Activated naive CD4-positive, alpha-beta T cell treated with anti-CD3 and anti-CD28 coated beads, Interleukin-2, amount 50 U/mL, for 24 hours (primary cell): ENCODE results near the gene CDC42BPB.

Source experiments
- H3K27ac Mint-ChIP-seq: one replicate; pipeline ENCODE4 v1.8.0; 2021; ENCODE audit warnings: mild to moderate bottlenecking, mixed read lengths
- H3K27me3 Mint-ChIP-seq: one replicate; pipeline ENCODE4 v1.8.0; 2021; ENCODE audit warnings: mixed read lengths
- H3K36me3 Mint-ChIP-seq: one replicate; pipeline ENCODE4 v1.8.0; 2021; ENCODE audit warnings: mixed read lengths
- H3K4me1 Mint-ChIP-seq: one replicate; pipeline ENCODE4 v1.8.0; 2021; ENCODE audit warnings: mixed read lengths
- H3K4me3 Mint-ChIP-seq: one replicate; pipeline ENCODE4 v1.8.0; 2021; ENCODE audit warnings: mild to moderate bottlenecking, mixed read lengths
- H3K9me3 Mint-ChIP-seq: one replicate; pipeline ENCODE4 v1.8.0; 2021; ENCODE audit warnings: mixed read lengths

CDC42BPB gene, protein sequence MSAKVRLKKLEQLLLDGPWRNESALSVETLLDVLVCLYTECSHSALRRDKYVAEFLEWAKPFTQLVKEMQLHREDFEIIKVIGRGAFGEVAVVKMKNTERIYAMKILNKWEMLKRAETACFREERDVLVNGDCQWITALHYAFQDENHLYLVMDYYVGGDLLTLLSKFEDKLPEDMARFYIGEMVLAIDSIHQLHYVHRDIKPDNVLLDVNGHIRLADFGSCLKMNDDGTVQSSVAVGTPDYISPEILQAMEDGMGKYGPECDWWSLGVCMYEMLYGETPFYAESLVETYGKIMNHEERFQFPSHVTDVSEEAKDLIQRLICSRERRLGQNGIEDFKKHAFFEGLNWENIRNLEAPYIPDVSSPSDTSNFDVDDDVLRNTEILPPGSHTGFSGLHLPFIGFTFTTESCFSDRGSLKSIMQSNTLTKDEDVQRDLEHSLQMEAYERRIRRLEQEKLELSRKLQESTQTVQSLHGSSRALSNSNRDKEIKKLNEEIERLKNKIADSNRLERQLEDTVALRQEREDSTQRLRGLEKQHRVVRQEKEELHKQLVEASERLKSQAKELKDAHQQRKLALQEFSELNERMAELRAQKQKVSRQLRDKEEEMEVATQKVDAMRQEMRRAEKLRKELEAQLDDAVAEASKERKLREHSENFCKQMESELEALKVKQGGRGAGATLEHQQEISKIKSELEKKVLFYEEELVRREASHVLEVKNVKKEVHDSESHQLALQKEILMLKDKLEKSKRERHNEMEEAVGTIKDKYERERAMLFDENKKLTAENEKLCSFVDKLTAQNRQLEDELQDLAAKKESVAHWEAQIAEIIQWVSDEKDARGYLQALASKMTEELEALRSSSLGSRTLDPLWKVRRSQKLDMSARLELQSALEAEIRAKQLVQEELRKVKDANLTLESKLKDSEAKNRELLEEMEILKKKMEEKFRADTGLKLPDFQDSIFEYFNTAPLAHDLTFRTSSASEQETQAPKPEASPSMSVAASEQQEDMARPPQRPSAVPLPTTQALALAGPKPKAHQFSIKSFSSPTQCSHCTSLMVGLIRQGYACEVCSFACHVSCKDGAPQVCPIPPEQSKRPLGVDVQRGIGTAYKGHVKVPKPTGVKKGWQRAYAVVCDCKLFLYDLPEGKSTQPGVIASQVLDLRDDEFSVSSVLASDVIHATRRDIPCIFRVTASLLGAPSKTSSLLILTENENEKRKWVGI (N-terminal part only)

DNA sequence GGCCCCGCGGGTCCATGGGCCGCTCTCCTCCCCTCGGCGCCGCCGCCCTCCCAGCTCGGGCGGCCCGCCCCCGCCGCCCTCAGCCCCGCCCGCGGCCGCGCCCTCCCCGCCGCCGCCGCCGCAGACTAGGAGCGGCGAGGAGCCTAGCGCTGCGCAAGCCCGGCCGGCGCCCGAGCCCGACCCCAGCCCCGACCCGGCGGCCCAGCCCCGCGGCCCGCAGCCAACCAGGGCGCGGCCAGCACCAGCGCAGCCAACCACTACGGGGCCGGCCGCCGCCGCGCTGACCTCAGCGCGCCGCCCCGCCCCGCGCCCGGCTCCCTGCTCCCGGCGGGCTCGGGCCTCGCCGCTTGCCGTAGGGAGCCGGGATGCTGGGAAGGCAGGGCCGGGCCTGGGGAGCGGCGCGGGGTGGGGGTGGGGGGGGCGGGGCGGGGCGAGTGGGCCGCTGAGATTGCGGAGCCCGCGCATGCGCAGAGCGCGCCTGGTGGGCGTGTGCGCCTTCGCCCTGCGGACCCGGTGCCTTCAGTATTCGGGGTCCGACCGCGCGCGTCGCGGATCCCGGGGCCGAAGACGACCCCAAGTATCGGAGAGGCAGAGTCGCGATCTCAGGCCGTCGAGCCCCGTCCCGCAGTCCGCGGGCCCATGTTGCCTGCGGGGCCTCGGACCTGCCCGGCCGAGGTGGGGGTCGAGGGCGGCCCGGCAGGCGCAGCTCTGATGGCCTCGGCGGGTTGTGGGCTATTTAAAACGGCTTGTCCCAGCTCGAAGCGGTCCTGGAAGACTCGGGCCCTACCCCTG lies at the start of gene CDC42BPB:
TSS of gene CDC42BPB (minus strand) at position 178 of the 792 bp plus-strand sequence. CDS start 376 bp downstream, outside the sequence.
- Mint-ChIP-seq H3K4me3 (peak within 1 kb of the TSS; percentile 62), H3K36me3 (no peaks in the 10 kb centered on the region), H3K4me1 (peaks cover 9% of the 10 kb centered on the region), H3K27ac (no peak within 1 kb of the TSS), H3K27me3 (peaks cover 6% of the 10 kb centered on the region), H3K9me3 (no peaks in the 10 kb centered on the region)

DNA sequence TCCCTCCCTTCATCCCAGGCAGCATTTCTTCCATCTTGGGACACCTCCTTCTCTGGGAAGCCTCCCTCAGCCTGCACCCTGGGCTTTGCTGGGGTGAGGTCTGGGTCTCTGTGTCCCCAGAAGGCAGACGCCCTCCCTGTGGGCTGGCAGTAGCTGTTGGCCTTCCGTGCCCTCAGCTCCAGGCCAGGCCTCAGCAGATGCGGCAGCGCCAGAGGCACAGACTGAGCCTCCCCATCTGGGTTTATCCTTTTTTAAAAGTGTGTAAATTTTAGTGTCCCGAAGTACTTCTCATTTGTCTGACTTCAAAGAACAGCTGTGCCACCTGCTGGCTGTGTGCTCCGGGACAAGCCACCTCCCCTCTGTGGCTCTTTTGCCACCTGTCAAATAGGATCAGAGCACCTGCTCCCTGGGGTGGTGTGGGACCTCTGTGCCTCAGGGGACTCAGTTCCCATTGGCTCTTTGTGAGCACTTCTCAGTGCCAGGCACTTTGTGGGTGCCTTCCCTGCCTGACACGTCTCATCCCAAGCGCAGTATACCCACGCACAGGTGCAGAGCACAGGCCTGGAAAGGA lies 48.3 kb upstream of the CDC42BPB start:
- Mint-ChIP-seq H3K27me3 (peaks cover 18% of the 10 kb centered on the region), H3K9me3 (no peaks in the 10 kb centered on the region), H3K27ac (no peak overlapping the region), H3K4me3 (no peak overlapping the region), H3K36me3 (no peaks in the 10 kb centered on the region), H3K4me1 (peaks cover 5% of the 10 kb centered on the region)

DNA sequence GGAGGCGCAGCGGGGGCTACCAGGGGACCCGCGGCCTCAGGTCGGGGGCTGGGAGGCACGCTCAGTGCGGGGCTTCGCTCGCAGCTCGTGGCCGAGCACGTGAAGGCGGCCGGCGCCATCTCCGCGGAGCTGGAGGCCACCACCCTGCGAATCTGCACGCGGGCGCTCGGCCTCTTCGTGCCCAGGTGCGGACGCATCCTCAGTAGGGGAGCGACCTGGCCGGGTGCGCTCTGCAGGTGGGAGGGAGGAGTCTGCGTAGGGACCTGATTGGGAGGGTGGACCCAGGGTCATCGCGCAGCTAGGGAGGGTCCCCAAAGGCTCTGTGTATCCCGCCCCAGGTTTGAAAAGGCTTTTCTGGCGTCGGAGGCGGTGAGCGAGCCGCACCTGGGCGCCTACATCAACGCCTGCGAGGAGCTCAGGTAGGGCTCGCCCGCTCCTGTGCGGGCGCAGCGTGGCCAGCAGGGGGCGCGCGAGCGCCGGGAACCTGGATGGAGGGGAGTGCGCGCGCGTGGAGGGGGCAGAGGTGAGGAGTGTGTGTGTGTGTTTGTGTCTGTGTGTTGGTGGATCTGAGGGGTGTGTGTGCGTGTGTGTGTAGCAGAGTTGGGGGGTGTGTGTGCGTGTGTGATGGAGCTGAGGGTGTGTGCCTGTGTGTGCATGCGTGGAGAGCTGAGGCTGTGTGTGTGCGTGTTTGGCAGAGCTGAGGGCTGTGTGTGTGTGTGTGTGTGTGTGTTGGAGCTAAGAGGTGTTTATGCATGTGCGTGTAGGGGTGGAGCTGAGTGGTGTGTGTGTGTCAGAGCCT lies 47.5 kb upstream of the CDC42BPB start:
- peaks cover 5% of the 10 kb centered on the region for H3K4me1 Mint-ChIP-seq
- peaks cover 17% of the 10 kb centered on the region for H3K27me3 Mint-ChIP-seq
- no peaks in the 10 kb centered on the region for H3K36me3 Mint-ChIP-seq
- no peaks in the 10 kb centered on the region for H3K9me3 Mint-ChIP-seq
- H3K4me3 Mint-ChIP-seq, result no peak overlapping the region
- peak overlapping the region; percentile 37 for H3K27ac Mint-ChIP-seq

DNA sequence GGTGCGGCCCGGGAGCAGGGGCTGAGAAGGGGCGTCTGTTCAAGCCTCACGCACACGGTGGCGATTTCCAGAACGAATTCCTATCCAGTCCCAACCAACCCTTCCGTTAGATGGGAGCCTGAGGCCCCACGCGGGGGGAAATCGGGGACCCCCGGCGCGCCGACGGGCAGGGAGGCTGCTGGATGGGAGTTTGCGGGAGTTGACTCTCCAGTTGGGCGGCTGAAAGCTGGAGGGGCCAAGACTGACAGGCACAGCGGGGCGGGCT lies 47.0 kb upstream of the CDC42BPB start:
- Mint-ChIP-seq H3K9me3 (no peaks in the 10 kb centered on the region), H3K36me3 (no peaks in the 10 kb centered on the region), H3K27me3 (peaks cover 17% of the 10 kb centered on the region), H3K4me3 (no peak overlapping the region), H3K4me1 (peaks cover 5% of the 10 kb centered on the region), H3K27ac (no peak overlapping the region)

DNA sequence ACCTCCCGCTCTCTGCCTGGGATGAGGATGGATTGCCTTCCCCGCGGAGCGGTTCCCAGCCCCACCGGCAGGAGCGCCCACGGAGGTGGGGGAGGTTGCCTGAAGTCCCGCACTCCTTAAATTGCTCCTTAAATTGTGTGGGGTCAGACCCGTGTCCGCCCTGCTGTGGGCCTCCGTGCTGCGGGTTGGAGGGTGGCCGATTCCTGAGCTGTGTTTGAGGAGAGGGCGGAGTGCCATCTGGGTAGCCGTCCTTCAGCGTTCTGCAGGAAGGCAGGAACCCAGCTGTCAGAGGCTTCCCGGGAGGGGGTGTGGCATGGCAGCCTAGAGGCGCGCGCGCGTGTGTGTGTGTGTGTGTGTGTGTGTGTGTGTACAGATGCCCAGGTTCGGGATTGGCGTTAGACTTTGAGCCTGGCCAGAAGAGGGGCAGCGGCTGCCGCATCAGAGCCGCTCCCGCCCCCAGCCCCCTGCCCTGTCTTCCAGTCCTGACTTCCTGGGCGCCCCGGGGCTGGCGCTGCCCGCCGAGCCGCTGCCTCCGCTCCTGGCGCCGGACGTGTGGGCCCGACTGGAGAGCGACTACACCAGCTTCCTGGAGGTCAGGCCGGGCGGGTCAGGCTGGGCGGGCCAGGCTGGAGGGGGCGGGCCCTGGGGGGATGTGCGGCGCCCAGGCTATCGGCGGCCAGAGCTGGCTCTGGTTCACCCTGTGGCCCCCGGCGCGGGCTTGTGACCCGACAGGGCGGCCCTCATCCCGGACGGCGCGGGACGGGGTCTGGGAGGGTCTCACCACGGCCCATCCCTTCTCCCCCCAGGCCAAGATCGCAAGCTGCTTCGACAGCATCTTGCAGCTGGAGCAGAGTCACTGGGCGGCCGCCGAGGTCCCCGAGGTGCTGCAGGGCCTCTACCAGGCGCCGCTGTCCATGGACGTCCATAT lies 46.4 kb upstream of the CDC42BPB start:
- Mint-ChIP-seq H3K9me3 (no peaks in the 10 kb centered on the region), H3K36me3 (no peaks in the 10 kb centered on the region), H3K4me3 (peak overlapping the region; percentile 36), H3K27ac (no peak overlapping the region), H3K27me3 (peaks cover 17% of the 10 kb centered on the region), H3K4me1 (peaks cover 5% of the 10 kb centered on the region)

DNA sequence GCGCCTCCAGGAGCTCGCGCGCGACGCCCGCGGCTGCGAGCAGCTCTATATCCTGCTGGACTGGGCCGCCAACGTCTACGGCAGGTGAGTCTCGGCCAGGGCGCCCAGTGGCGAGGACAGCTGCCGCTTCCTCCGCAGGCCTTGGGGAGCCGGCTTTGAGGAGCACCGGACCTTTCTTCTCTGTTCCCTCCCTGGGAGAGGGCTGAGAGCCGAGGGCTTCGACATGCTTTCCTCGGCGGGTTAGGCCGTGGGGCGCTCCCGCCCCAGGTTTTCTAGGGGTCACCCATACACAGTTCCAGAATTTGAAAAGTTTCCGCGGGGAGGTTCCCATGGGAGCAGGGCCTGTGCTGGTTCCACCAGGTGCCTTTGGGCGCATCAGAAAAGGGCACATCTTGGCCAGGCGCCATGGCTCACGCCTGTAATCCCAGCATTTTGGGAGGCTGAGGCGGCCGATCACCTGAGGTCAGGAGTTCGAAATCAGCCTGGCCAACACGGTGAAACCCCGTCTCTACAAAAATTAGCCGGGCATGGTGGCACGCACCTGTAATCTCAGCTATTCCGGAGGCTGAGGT lies 45.4 kb upstream of the CDC42BPB start:
- Mint-ChIP-seq H3K36me3 (no peaks in the 10 kb centered on the region), H3K4me3 (no peak overlapping the region), H3K27me3 (peaks cover 17% of the 10 kb centered on the region)

DNA sequence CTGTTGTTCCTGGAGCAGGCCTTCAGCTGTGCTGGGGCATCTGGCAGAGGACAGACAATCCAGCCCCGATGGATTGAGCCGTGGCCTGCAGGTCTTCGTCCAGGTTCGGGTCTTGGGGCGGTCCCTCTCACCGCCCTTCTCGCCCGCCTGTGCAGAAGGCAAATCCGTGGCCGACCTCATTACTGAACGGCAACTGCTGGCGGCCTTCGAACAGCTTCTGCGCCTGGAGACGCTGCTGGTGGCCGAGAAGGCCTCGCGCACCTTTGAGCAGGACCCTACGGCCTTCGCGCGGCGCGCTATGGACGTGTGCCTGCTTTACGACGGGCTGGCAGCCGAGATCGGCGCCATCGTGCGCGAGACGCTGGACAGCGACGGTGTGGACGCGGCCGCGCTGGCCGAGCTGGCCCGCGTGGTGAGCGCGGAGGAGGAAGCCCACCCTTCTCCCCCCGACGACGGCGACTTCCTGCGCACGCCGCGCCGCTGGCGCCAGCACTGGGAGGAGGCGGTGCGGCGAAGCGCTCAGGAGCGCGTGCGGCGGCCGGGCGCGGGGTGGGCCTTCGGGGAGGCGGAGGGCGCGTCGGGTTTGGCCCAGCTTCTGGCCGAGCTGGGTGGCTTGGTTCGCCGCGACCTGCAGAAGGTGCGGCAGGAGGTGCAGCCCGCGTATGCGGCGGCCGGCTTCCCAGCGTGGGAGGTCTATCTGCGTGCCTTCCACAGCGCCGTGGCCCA lies 44.8 kb upstream of the CDC42BPB start:
- no peaks in the 10 kb centered on the region for H3K9me3 Mint-ChIP-seq
- H3K27me3 Mint-ChIP-seq, result peaks cover 19% of the 10 kb centered on the region
- no peaks in the 10 kb centered on the region for H3K36me3 Mint-ChIP-seq
- H3K4me3 Mint-ChIP-seq, result no peak overlapping the region
- H3K27ac Mint-ChIP-seq, result no peak overlapping the region
- peaks cover 5% of the 10 kb centered on the region for H3K4me1 Mint-ChIP-seq

More for the DNA sequence above, 45.4 kb upstream of the CDC42BPB start:
- H3K9me3 Mint-ChIP-seq, result no peaks in the 10 kb centered on the region
- no peak overlapping the region for H3K27ac Mint-ChIP-seq
- peaks cover 5% of the 10 kb centered on the region for H3K4me1 Mint-ChIP-seq

DNA sequence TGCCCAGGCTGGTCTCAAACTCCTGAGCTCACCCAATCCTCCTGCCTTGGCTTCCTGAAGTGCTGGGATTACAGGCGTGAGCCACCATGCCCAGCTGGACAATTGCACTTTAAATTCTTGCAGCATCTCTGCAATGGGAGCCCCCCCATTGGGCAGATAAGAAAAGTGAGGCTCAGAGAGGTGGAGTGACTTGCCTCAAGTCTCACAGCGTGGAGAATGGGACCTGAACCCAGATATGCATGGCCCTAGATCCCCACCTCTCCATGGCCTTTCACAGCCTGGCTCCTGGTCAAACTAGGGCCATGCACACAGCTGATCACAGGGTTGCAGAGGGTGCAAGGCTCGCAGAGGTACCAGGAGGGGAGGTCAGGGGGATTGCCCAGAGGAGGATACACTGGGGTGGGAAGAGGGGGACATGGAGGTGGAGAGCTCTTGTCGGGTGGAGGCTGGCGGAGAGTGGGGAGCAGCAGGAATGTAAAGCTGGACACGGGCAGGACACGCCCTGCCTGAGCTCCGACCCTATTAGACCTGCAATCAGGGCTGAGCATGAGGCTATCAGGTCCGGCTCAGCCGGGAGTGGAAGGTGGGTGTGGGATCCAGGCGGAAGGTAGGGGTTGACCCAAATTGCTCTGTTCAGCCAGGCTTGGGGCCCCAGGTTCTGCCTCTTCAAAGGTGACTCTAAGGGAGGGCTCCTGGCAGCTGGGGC lies 44.1 kb upstream of the CDC42BPB start:
- H3K4me3 Mint-ChIP-seq, result no peak overlapping the region
- no peaks in the 10 kb centered on the region for H3K36me3 Mint-ChIP-seq
- H3K27me3 Mint-ChIP-seq, result peaks cover 19% of the 10 kb centered on the region
- H3K9me3 Mint-ChIP-seq, result no peaks in the 10 kb centered on the region
- peaks cover 5% of the 10 kb centered on the region for H3K4me1 Mint-ChIP-seq
- no peak overlapping the region for H3K27ac Mint-ChIP-seq

DNA sequence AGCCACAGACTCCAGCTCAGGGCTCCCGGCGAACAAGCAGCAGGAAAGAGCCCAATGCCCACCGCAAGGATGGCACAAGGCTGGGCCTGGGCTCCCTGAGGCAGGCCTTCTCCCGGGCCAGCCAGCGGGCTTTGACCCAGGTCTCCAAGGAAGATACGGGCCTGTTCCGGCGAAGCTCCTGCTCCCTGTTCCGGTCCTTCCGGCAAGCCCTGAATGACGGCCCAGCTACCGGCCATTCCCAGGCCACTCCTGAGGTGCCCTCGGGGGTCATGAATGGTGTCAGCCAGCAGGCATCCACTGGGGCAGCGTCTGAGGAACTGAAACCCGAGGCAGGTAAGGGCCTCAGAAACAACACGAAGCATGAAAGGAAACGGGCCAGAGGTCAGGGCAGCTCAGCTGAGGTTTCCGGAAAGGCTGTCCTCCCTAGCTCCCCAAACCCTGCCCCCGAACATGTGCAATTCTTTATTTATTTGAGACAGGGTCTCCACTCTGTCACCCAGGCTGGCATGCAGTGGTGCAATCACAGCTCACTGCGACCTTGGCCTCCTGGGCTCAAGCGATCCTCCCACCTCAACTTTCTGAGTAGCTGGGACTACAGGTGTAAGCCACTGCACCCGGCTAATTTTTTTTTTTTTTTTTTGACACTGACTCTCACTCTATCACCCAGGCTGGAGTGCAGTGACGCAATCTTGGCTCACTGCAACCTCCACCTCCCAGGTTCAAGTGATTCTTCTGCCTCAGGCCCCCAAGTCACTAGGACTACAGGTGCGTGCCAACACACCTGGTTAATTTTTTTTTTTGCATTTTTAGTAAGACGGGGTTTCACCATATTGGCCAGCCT lies 43.2 kb upstream of the CDC42BPB start:
- no peaks in the 10 kb centered on the region for H3K9me3 Mint-ChIP-seq
- H3K27ac Mint-ChIP-seq, result no peak overlapping the region
- H3K4me3 Mint-ChIP-seq, result no peak overlapping the region
- no peaks in the 10 kb centered on the region for H3K36me3 Mint-ChIP-seq
- peaks cover 5% of the 10 kb centered on the region for H3K4me1 Mint-ChIP-seq
- peaks cover 17% of the 10 kb centered on the region for H3K27me3 Mint-ChIP-seq

DNA sequence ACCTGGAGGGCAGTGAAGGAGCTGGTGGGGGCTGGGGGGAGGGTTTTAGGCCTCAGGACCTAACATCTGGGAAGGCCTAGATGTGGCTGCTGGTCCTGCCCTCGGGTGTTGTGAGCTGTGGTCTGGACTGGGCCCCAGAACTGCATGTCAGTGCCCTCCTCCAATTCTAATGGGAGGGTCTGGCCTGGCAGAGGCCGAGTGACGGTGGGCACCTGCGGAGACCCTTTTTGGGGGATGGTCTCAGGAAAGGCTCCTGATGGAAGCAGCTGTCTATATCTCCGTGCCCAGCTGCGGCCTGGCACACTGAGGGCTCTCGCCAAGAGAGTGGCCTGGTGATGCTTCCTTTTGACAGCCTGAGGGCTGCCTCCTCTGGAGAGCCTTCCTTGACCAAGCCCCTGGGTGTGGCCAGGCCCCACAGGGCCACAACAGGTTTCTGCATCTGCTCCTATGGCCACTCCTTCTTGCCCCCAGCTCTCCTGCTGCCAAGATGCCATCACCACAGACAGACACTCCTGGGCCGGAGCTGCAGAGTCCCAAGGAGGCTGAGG lies 42.5 kb upstream of the CDC42BPB start:
- H3K36me3 Mint-ChIP-seq, result no peaks in the 10 kb centered on the region
- no peak overlapping the region for H3K27ac Mint-ChIP-seq
- H3K4me3 Mint-ChIP-seq, result no peak overlapping the region
- peaks cover under 1% of the 10 kb centered on the region for H3K4me1 Mint-ChIP-seq
- H3K27me3 Mint-ChIP-seq, result peaks cover 12% of the 10 kb centered on the region
- no peaks in the 10 kb centered on the region for H3K9me3 Mint-ChIP-seq

DNA sequence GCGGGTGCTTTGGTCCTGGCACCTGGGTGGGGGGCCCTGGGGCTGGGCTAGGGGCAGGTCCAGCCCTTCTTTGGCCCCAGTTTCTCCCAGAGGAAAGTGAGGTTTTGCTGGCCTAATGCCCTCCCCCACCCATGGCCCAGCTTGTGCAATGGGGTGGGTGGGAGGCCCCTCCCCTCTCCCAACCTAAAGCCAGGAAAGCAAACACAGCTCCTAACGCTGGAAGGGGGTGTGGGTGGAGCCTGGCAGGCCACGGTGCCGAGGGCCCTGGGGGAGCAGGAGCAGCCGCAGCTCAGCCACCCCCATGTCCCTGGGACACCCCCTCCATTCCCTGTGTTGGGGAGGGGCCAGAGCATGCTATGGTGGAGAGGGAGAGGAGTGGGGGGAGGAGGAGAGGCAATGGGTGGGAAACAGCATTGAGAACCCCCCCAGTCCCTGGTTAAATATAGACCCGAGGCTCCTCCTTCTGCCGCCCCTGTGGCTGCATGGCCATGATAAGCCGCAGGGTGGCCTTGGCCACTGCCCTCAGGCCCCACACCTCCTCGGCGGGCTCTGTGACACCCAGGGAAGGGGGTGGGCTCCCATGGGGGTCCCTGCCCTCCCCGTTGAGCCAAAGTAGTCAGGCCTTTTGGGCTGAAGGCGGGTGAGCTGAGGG lies 41.9 kb upstream of the CDC42BPB start:
- Mint-ChIP-seq H3K36me3 (no peaks in the 10 kb centered on the region), H3K27ac (no peak overlapping the region), H3K9me3 (no peaks in the 10 kb centered on the region), H3K4me3 (no peak overlapping the region), H3K27me3 (peaks cover 12% of the 10 kb centered on the region), H3K4me1 (no peaks in the 10 kb centered on the region)
